H1 (cell line): ENCODE data around the gene GBA2. TPM values are rescaled to one million over a fixed set of nuclear protein-coding genes. Genes with fewer than 3 reads are reported as not detected.

ENCODE experiments used
- CHD2 ChIP-seq: IDR thresholded peaks from 2 replicates; pipeline ENCODE4 v1.6.1; 2012; ENCODE audit warnings: low read length, improper control_type of control experiment
- CHD7 ChIP-seq: fragments of 300-600 bp; sonication (generic); IDR thresholded peaks from 2 replicates; pipeline ENCODE4 v1.7.1; 2012; ENCODE audit warnings: low read length, moderate library complexity, mild to moderate bottlenecking, inconsistent platforms; ENCODE audit not compliant: insufficient replicate concordance
- EP300 ChIP-seq, 2 experiments: IDR thresholded peaks; 1 replicate in 1 of 2; 2 replicates in 1 of 2; pipeline ENCODE4 v1.6.1; 2011 to 2012; ENCODE audit warnings: low read depth in 2 of 2, low read length in 2 of 2, mild to moderate bottlenecking in 2 of 2, borderline replicate concordance in 1 of 2, inconsistent platforms in 1 of 2, moderate library complexity in 1 of 2
- JUN ChIP-seq: IDR thresholded peaks from 2 replicates; pipeline ENCODE4 v1.6.1; 2011; ENCODE audit warnings: low read depth, mild to moderate bottlenecking, improper control_type of control experiment, low read length
- KDM4A ChIP-seq: IDR thresholded peaks from one replicate; pipeline ENCODE4 v1.7.1; 2012; ENCODE audit warnings: low read depth, mild to moderate bottlenecking, moderate library complexity, low read length, inconsistent platforms; ENCODE audit not compliant: severe bottlenecking
- POLR2A ChIP-seq, 2 experiments: IDR thresholded peaks; 1 replicate in 1 of 2; 2 replicates in 1 of 2; pipeline ENCODE4 v1.6.1; 2011; ENCODE audit warnings: low read depth in 2 of 2, low read length in 2 of 2, mild to moderate bottlenecking in 2 of 2; ENCODE audit errors: control extremely low read depth in 1 of 2
- SIRT6 ChIP-seq: IDR thresholded peaks from one replicate; pipeline ENCODE4 v1.7.1; 2012; ENCODE audit warnings: low read length, inconsistent platforms
- TAF1 ChIP-seq: IDR thresholded peaks from 2 replicates; pipeline ENCODE4 v1.6.1; 2011; ENCODE audit warnings: mild to moderate bottlenecking, low read depth, low read length
- TAF7 ChIP-seq: optimal IDR thresholded peaks from 2 replicates; pipeline ENCODE3; 2011; ENCODE audit warnings: low read depth, mild to moderate bottlenecking, inconsistent platforms, low read length, moderate library complexity, borderline replicate concordance
- USF2 ChIP-seq: IDR thresholded peaks from 2 replicates; pipeline ENCODE4 v1.6.1; 2011; ENCODE audit warnings: low read length, improper control_type of control experiment
- polyA plus RNA-seq, 7 experiments: library from polyadenylated mRNA; depleted of rRNA in 3 of 7; stranded (reverse) in 5 of 7; unstranded in 2 of 7; fragments of >200 nt in 5 of 7; fragments of 200-250 nt in 2 of 7; gene quantifications; 1 replicate in 5 of 7; 2 replicates in 1 of 7; 4 replicates in 1 of 7; pipeline versions ENCODE4 v1.2.1 to v1.2.3, GENCODE V29; 2011 to 2013; ENCODE audit warnings: missing spikeins in 2 of 7, mixed read lengths in 2 of 7
- total RNA-seq: library from RNA; stranded (reverse); fragmentation: NEBNext Ultra II Directional; extraction: Animal tissue kit (Norgen Biotek cat#: 25700); gene quantifications from 2 replicates; pipeline ENCODE4 v1.2.1, GENCODE V29; 2021

Gene GBA2
- total and polyA plus RNA-seq, 2 of the 8 experiments (the other 6 are each of a cell fraction or from before 2014, with no cell fraction given) = 64.2 to 71.9 TPM

- no peak for TF ChIP-seq CHD7
- TF ChIP-seq KDM4A = peak; percentile 8
- no peak for TF ChIP-seq JUN
- no peak for TF ChIP-seq SIRT6
- TF ChIP-seq POLR2A (IDR thresholded peaks at IDR 0.05; ENCODE audit: control extremely low read depth in 1 of 2, low read depth in 2 of 2, low read length in 2 of 2) = no peak
- no peak for TF ChIP-seq CHD2
- TF ChIP-seq TAF1 = peak; percentile 17; the same call in 1 of the 2 replicates
- TF ChIP-seq USF2 = no peak
- no peak for TF ChIP-seq EP300 (IDR thresholded peaks at IDR 0.05; ENCODE audit: borderline replicate concordance in 1 of 2, low read depth in 2 of 2, low read length in 2 of 2)
- TF ChIP-seq TAF7 = peak; percentile 39
These were observed 58.3 kb downstream of the GBA2 start (continued) for GRCh38 chr9:35690614-35691333.
